GM19023 (cell line): ENCODE results near the gene PJVK.

Experiments
- ATAC-seq: cut with Tn5 transposase; IDR thresholded peaks from one replicate; pipeline ENCODE4 v1.9.1; 2021; ENCODE audit warnings: mild to moderate bottlenecking, moderate library complexity; ENCODE audit not compliant: unreplicated experiment

Gene PJVK

GRCh38 chr2:178479758-178480226, 28.6 kb downstream of the PJVK start:
- ATAC-seq = no peak

- ATAC-seq = peak; percentile 72
These were observed 29.3 kb downstream of the PJVK start, which contains the start of gene PLEKHA3 for GRCh38 chr2:178480227-178481181. Gene PLEKHA3, plus strand, starts transcription at chr2:178480457. Its CDS starts 413 bp downstream, at chr2:178480870.

- no peak for ATAC-seq
These were observed 31.3 kb downstream of the PJVK start for GRCh38 chr2:178482437-178482836.

GRCh38 chr2:178484245-178485041, 33.3 kb downstream of the PJVK start:
- ATAC-seq = no peak

- no peak for ATAC-seq
These were observed 34.2 kb downstream of the PJVK start for GRCh38 chr2:178485356-178485755.

GRCh38 chr2:178491612-178492011, 40.4 kb downstream of the PJVK start:
- no peak for ATAC-seq

GRCh38 chr2:178496049-178496448, 44.9 kb downstream of the PJVK start:
- no peak for ATAC-seq

GRCh38 chr2:178498137-178498536, 47.0 kb downstream of the PJVK start:
- ATAC-seq = no peak

GRCh38 chr2:178499640-178500039, 48.5 kb downstream of the PJVK start:
- no peak for ATAC-seq

- ATAC-seq = no peak
These were observed 51.6 kb downstream of the PJVK start for GRCh38 chr2:178502751-178503150.

- no peak for ATAC-seq
These were observed 54.9 kb downstream of the PJVK start for GRCh38 chr2:178506101-178506500.

- ATAC-seq = no peak
These were observed 55.3 kb downstream of the PJVK start for GRCh38 chr2:178506524-178506923.

GRCh38 chr2:178506949-178507348, 55.8 kb downstream of the PJVK start:
- no peak for ATAC-seq

- ATAC-seq = no peak
These were observed 57.5 kb downstream of the PJVK start for GRCh38 chr2:178508646-178509045.

- ATAC-seq = no peak
These were observed 59.2 kb downstream of the PJVK start for GRCh38 chr2:178510384-178510783.
